ENCODE measurements around the gene OSBPL9. TPM values are rescaled to one million over a fixed set of nuclear protein-coding genes. Genes with fewer than 3 reads are reported as not detected.
"Not testable (repeated sequence)": the region's sequence is repeated elsewhere in the genome, so short reads cannot be mapped to it uniquely, and the experiment has no call there.

The OSBPL9 gene
- total RNA-seq, 4 donors from 2014 or later, result 95.6 to 272 (median 128) TPM

DNA sequence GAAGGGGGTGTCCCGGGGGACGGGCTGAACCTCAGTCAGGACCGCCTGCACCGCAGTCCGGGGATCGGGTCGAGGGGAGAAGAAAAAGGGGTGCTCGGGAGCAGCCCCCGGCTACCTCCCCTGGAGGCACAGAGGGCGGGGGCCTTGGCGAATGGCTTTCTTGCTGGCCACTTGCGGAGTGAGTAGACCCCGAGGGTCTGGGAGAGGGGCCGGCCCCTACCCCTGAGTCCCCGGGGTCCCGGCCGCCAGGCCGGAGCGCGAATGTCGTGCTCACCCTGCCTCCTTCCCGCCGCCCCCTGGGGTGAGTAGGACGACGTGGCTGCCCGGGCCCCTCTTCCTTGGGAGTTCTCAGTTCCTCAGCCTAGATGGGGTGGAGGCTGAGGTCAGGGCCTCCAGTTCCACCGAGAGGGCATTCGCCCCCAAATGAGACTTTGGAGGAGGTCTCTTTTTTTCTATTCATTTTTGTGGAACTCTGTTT, 113.0 kb downstream of the OSBPL9 start:
- no peaks in the 10 kb centered on the region for H3K27me3 ChIP-seq
- no peak for TF ChIP-seq POLR2A (IDR thresholded peaks at IDR 0.05)
- TF ChIP-seq, protein P1, sequence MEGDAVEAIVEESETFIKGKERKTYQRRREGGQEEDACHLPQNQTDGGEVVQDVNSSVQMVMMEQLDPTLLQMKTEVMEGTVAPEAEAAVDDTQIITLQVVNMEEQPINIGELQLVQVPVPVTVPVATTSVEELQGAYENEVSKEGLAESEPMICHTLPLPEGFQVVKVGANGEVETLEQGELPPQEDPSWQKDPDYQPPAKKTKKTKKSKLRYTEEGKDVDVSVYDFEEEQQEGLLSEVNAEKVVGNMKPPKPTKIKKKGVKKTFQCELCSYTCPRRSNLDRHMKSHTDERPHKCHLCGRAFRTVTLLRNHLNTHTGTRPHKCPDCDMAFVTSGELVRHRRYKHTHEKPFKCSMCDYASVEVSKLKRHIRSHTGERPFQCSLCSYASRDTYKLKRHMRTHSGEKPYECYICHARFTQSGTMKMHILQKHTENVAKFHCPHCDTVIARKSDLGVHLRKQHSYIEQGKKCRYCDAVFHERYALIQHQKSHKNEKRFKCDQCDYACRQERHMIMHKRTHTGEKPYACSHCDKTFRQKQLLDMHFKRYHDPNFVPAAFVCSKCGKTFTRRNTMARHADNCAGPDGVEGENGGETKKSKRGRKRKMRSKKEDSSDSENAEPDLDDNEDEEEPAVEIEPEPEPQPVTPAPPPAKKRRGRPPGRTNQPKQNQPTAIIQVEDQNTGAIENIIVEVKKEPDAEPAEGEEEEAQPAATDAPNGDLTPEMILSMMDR (IDR thresholded peaks at IDR 0.05), result no peak
- H3K36me3 ChIP-seq, result no peaks in the 10 kb centered on the region
- no peak for DNase-seq
- H3K9me3 ChIP-seq, result no peaks in the 10 kb centered on the region
- peaks cover 38 to 51% of the 10 kb centered on the region in 2 donors for H3K4me1 ChIP-seq
- peak overlapping the region; percentile 11 to 84 (median 59) for H3K4me3 ChIP-seq (replicated peaks in 1 of 3)
- intact Hi-C loops (cut with DNase I), result no loop called here
- WGBS, 2 donors, result 0 to 2% methylated on average over 9 to 25 of the region's 28 CpGs
- H3K27ac ChIP-seq, result peak overlapping the region; percentile 34 to 83 (median 69)

DNA sequence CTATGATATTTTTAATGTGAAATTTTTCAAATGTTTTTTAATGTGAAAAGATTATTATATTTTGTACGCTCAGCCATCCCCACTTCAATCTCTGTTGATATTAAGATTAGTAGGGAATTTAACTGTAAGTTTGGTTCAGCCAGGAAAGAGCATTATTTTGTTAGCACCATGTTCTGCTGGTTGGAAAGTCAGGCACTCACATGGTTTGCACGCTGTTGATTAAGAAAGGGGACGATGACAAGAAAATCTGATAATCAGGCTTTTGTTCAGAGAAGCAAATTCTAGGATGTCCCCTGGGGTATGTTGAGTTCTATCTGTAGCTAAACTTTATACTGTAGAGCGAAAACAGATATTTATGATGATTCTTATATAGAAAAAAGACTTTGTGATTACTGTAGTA, 115.1 kb downstream of the OSBPL9 start:
- intact Hi-C loops (cut with DNase I), result no loop called here
- 95 to 96% methylated on average over 4 of the region's 4 CpGs for WGBS, 2 donors
- Histone ChIP-seq H3K36me3 (no peaks in the 10 kb centered on the region), H3K9me3 (no peaks in the 10 kb centered on the region), H3K27ac (no peak overlapping the region), H3K4me1 (peaks cover 51 to 63% of the 10 kb centered on the region in 2 donors), H3K4me3 (replicated peaks in 1 of 3) (no peak overlapping the region), H3K27me3 (no peaks in the 10 kb centered on the region)
- no peak for DNase-seq
- TF ChIP-seq, protein P1 (IDR thresholded peaks at IDR 0.05), result no peak
- TF ChIP-seq POLR2A (IDR thresholded peaks at IDR 0.05), result no peak

DNA sequence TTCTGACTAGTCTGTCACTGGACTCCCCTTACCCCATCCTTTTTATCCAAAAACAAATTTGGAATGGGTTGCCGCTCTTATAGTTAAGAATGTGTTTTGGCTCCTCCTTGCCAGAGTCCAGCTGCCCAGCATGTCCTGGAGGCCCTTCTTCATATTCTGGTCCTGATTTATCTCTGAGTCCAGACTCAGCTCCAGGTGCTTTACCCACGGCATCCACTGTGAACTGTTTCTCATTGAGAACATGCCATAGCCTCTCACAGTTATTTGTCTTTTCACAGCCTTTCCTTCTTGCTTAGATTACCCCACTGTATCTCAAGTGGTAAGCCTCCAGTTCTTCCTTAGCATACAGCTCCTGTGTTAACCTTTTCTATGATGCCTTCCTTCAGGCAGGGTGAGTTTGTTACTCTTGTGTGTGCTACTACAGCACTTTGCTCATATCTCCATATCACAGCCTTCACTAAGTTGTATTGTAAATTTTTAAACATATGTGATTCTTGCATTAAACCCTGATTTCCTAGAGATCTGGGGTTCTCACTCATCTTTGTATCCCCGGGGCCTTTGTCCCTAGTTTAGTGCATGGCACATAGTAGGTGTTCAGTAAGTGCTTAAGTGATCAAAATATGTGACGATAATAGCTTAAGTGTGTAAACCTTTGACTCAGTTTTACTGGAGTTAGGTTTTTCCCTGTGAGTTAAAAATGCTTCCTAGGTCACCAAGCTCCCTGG, 116.0 kb downstream of the OSBPL9 start:
- WGBS, 2 donors, result 88 to 91% methylated on average over 4 of the region's 4 CpGs
- Histone ChIP-seq H3K27me3 (no peaks in the 10 kb centered on the region), H3K4me3 (replicated peaks in 1 of 3) (no peak overlapping the region), H3K36me3 (no peaks in the 10 kb centered on the region), H3K9me3 (no peaks in the 10 kb centered on the region), H3K27ac (peak overlapping the region; percentile 29 to 72 (median 56)), H3K4me1 (peaks cover 59 to 72% of the 10 kb centered on the region in 2 donors)
- TF ChIP-seq POLR2A (IDR thresholded peaks at IDR 0.05), result no peak
- TF ChIP-seq, protein P1 (IDR thresholded peaks at IDR 0.05), result no peak
- intact Hi-C loops (cut with DNase I), result no loop called here
- DNase-seq, result no peak

DNA sequence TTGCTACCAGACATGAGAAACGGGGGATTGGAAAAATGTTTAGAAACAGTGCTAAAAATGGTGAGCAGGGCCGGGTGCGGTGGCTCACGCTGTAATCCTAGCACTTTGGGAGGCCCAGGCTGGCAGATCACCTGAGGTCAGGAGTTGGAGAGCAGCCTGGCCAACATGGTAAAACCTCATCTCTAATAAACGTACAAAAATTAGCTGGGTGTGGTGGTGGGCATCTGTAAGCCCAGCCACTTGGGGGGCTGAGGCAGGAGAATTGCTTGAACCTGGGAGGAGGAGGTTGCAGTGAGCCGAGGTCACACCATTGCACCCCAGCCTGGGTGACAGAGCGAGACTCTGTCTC, 116.5 kb downstream of the OSBPL9 start:
- DNase-seq; H3K9me3 ChIP-seq; H3K27me3 ChIP-seq; H3K36me3 ChIP-seq; H3K4me3 ChIP-seq (replicated peaks in 1 of 3); intact Hi-C loops (cut with DNase I): not testable (repeated sequence)
- WGBS, 2 donors, result 70 to 71% methylated on average over 7 of the region's 7 CpGs
- peak overlapping the region; percentile 29 to 72 (median 56) for H3K27ac ChIP-seq
- peaks cover 62 to 76% of the 10 kb centered on the region in 2 donors for H3K4me1 ChIP-seq

DNA sequence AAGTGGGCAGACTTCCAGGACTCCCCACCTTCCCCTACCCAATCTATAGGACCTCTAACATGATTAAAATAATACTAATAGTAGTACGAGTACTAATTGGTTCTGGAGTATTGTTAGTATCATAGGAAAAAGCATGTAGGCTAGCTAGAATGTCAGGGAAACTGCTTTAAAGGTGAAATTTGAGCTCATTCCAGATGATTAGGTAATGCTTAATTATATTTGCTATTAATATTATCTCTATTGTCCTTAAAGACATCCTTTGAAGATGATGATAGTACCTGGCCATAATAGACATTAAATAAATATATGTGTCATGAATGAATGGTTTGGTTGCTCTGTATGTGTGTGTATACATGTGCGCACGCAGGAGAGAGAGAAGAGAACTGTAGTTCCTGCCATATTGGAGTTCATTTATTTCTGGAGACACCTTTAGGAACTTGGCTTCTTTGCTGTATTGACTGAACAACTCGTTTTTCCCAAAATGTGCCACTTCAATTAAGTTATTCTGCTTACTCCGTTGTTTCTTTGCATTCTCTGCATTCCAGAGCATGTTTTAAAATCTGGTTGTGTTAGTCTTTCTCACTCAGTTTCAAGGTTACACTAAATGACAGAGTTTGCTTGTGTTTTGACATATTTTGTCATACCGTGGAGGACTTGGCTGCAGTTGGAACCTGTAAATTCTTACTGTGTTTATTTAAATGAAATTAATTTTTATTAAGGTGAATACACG, 117.1 kb downstream of the OSBPL9 start:
- Histone ChIP-seq H3K4me3 (replicated peaks in 1 of 3) (no peak overlapping the region), H3K27me3 (no peaks in the 10 kb centered on the region), H3K4me1 (peaks cover 62 to 71% of the 10 kb centered on the region in 2 donors), H3K9me3 (no peaks in the 10 kb centered on the region), H3K36me3 (no peaks in the 10 kb centered on the region), H3K27ac (peak overlapping the region; percentile 29 to 72 (median 56))
- no peak for DNase-seq
- intact Hi-C loops (cut with DNase I), result no loop called here
- 53 to 54% methylated on average over 7 of the region's 7 CpGs for WGBS, 2 donors
- TF ChIP-seq, protein P1 (IDR thresholded peaks at IDR 0.05), result no peak
- TF ChIP-seq POLR2A (IDR thresholded peaks at IDR 0.05), result no peak
